AG04449 (cell line): ENCODE measurements around the gene PARD6G.

Experiments
- CTCF ChIA-PET: fragments of 350-600 bp; formaldehyde crosslinking; extraction: SDS; loops from one replicate; lab custom pipeline; 2021; ENCODE audit warnings: antibody characterized with exemption; lab: Yijun Ruan, JAX
- POLR2A ChIA-PET: fragments of 400-600, 350-600 bp; formaldehyde crosslinking; extraction: SDS; loops from one replicate; lab custom pipeline; 2020; ENCODE audit warnings: antibody characterized with exemption, inconsistent platforms; lab: Yijun Ruan, JAX
- DNase-seq: peaks from one replicate; pipeline ENCODE4 v3.0.0-alpha.2; 2010; ENCODE audit warnings: low read depth, low spot score
- H3K4me3 ChIP-seq: 2 replicates; pipeline ENCODE4 v1.5.1; 2011; ENCODE audit warnings: low read depth, mild to moderate bottlenecking, control low read depth, low read length
- CTCF ChIP-seq: IDR thresholded peaks from one replicate; pipeline ENCODE4 v1.5.1; 2011; ENCODE audit warnings: mild to moderate bottlenecking, moderate library complexity, low read length, control low read depth, inconsistent platforms; ENCODE audit not compliant: insufficient read depth; ENCODE audit errors: missing control alignments

The PARD6G gene

DNA sequence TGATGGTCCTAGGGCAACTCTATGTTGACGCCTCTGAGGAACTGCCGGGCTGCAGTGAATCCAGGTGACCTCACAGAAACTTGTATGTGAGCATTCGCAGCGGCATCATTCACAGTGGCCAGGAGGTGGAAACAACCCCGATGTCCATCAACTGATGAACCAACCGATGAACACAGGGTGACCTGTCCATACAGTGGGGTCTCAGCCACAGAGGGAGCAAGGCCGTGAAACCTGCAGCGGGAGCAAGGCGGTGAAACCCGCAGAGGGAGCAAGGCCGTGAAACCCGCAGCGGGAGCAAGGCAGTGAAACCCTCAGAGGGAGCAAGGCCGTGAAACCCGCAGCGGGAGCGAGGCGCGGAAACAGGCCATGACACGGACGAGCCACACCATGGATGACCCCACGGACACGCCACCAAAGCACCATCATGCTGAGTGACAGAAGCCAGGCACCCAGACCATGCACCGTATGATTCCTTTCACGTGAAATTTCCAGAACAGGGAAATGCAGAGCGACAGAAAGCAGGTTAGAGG lies 63.0 kb downstream of the PARD6G start:
- no peak overlapping the region for H3K4me3 ChIP-seq
- POLR2A ChIA-PET = no interaction called here
- CTCF ChIA-PET = interaction anchor here (2.0 kb wide), 1 partner anchor 27 kb away, joined by 6 read pairs; no protein-coding TSS in a partner anchor
- TF ChIP-seq CTCF = no peak
- DNase-seq = no peak

DNA sequence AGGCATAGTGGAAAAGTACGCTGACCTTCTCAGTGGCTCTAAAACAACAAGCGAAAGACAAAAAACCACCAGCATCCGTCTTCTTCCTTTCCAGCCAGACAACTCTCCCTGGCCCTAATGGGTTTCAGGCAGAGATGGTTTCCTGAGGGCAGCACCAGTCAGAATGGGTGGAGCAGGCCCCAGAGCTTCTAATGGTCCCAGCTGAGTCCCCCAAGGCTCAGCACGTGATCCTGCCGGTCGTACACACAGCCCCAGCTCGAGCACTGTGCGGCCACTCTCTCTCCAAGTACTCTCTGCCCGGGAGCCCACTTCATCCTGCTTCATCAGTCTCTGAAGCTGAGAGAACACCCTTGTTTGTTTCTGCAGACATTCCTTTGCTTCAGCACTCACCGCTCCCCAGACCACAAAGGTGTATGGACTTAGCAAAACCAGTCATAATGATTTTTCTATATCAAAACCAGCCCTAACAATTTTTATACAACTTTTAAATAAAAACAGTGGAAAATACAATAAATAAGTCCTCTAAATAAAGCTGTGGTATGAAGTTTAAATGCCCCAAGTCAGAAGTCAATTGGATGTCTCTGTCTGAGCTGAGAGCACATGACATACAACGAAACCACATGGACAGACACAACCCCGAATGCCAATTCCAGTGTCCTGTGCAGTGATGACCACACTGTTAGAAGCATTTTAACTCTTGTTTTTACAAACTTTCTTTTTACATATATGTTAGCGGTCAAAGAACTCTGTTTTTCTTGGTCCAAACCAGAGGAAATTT lies 63.9 kb downstream of the PARD6G start:
- DNase-seq = no peak
- ChIA-PET CTCF (interaction anchor here (0.6 to 2.0 kb wide), 5 partner anchors 8 to 29 kb away, joined by 3 to 8 read pairs (median 4); no protein-coding TSS in a partner anchor), POLR2A (no interaction called here)
- TF ChIP-seq CTCF = no peak
- H3K4me3 ChIP-seq = no peak overlapping the region

- no peak for DNase-seq
- CTCF ChIA-PET = interaction anchor here (0.6 to 2.0 kb wide), 6 partner anchors 8 to 28 kb away, joined by 3 to 8 read pairs (median 4); no protein-coding TSS in a partner anchor
- POLR2A ChIA-PET = no interaction called here
- no peak for TF ChIP-seq CTCF
- H3K4me3 ChIP-seq = no peak overlapping the region
Observed at GRCh38 chr18:80182855-80183254, 64.5 kb downstream of the PARD6G start.

DNA sequence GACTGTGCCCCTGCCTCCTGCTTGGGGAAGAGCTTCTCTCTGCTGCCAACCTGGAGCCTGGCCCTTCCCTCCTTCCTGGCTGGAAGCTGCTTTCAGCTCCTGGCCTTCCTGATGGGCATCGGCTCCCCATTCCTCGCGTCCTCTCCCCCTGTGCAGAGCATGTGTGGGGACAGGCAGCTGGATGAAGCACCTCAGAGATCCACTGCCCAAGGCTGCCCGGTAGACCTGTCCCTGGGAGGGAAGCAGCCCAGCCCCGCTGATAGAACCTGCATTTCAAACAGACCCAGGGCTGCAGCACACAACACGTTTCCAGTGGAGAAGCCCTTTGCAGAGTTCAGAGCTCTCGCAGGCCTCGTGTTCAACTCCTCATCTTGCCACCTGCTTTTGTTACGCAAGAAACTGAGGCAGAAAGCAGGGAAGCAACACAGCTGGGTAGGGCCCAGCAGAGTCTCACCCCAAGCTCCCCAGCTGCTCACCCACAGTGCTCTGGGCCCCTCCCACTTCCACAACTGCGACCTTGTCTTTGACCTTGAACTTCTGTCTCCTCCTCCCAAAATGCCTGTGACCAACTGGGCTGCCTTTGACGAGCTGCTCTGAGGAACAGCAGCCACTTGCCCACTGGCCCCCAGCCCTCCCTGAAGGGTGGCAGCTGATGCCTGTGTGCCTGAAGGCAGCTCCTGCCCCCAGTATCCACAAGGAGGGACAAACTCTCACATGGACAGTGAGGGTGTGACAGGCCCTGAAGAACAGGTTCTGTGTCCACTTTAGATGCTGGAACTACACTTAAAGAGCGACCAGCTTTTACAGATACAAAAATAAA lies 65.5 kb downstream of the PARD6G start:
- no peak overlapping the region for H3K4me3 ChIP-seq
- no peak for TF ChIP-seq CTCF
- no peak for DNase-seq
- POLR2A ChIA-PET = no interaction called here
- CTCF ChIA-PET = interaction anchor here (0.7 to 1.9 kb wide), 6 partner anchors 9 to 50 kb away, joined by 3 to 8 read pairs (median 4); no protein-coding TSS in a partner anchor

DNA sequence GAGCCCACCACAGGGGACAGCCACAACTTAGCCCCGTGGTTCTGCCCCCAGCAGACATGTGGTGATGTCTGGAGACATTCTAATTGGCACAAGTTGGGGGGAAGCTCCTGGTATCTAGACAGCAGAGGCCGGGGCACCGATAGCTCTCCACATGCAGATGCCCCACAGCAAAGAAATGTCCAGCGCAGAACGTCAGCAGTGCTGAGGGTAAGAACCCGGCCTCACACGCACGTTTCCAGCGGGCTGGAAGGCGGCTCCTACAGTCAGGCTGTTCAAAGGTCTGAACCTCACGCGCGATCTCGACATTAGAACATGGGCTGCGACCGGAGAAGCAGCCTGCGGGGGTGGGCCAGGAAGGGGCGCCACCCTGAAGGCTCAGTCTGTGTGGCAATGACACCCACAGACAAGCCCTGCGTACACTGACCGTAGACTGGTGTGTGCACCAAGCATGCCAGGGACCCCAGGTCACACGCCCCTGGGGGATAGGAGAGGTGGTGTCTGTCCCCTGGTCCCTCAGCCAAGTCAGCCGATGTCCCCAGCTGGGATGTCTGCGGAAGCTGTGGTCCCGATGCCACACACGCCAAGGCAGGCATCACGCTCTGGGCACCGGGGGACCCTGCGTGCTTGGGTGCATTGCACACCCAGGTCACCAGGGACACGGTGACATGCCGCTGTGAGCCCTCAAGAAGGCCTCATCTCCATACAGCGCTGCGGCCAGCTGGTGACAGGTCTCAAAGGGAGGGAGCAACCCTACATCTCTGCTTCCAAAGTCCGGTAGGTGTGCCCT lies 66.3 kb downstream of the PARD6G start:
- CTCF ChIA-PET = interaction anchor here (1.2 to 1.9 kb wide), 3 partner anchors 10 to 22 kb away, joined by 4 to 8 read pairs (median 4); no protein-coding TSS in a partner anchor
- POLR2A ChIA-PET = no interaction called here
- no peak for DNase-seq
- TF ChIP-seq CTCF = no peak
- H3K4me3 ChIP-seq = no peak overlapping the region
